Measurements from ENCODE around the gene ABCC11.

Gene ABCC11

DNA sequence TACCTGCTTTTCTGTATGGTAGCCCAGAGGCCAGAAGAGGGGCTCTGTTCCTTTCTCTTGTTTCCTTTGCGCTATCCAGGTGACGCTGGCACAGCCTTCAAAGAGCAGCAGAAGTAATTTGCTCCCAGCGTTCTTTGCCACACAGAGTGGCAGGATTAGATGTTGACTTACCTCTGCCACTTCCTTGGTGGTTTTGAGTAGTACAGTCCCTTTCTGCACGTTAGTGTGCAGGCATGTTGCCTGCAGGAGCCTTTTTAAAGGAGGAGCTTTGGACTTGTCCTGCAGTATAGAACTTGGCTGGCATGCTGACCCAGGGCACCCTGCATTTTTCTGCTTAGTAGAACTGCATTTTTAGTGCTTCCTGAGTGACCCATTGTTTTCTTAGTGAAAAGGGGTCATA is at the start of gene ABCC11:
ABCC11 (minus strand) TSS at position 229 of the 400 bp plus-strand sequence. CDS start 15,618 bp downstream, outside the sequence.
- no peak for DNase-seq

DNA sequence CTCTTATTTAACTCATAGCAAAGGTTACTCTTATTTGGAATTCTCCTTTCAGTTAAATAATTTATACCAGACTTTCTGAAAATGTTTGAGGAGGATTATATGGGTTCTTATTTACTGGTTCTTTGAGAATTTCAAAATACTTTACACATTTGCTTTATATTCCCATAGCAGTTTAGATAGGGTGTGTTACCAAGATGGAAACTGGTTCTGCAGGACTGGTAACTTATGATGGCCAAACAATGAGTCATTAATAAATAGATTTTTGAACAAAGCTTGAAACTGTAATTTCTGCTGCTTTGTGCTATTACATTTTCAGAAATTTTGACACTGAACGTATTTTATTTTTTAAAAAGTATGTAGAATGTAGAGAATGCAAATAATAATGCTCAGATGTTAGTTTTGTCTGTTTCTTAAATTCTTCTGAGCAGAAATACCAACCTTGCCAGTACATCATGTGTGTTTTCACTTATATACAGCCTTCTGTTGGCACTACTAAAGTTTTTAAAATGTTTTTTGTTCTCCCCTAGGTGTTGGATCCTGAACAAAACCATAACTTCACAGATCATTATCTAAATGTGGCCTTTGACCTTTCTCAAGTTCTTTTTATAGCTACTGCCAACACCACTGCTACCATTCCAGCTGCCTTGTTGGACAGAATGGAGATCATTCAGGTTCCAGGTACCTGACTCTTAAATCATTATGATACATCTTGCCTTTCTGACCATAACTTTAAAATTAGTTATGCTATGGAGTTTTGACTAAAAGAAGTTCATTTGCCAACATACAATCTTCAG is 48.3 kb upstream of the ABCC11 start:
- DNase-seq: no peak

DNA sequence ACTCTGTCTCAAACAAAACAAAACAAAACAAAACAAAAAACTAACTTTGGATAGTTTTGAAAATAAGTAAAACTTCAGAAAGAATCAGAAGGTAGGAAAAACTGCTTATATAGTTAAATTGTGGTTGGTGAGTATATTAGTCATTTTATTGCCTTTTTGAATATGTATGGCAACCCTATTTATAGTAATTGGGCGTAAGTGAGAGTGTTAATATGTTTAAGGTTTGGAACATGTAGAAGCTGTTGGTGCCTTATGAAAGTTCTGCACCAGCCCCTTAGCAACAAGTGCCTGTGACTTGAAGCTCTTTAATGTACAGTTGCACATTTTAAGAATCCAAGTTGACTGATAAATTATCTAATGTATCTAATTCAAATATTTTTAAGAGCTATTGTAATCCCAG is 47.4 kb upstream of the ABCC11 start:
- DNase-seq: no peak

DNA sequence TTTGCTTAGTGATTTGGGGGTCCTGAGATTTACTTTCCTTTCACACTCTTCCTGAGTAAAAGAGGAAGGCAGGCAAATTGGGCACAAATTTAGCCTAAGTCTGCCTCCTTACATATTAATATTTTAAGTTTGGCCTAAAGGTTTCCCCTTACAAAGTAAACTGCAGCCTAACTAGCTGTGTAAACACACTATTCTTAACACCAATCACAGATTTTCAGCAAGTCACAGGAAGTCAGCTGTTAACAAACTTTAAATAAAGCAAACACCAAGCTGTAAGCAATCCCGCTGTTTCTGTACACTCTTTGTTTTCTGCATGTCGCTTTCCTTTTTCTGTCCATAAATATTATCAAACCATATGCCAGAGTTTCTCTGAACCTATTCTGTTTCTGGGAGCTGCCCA is 45.1 kb upstream of the ABCC11 start:
- peak; percentile 34 for DNase-seq

DNA sequence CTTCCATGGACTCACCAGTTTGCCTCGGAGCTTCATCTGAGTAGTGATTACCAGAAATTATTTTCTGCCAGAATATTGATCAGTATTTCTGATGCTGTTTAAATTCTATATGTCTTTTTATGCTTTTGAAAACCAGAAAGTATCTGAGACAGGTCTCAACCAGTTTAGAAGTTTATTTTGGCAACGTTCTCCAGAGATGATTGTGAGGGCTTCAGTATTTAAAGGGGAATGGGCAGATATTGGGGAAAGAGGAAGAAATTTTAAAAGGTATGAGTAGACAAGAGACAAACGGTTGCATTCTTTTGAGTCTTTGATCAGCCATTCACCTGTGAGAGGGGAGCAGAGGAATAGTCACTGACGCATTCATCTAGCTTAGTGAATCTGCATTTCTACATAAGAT is 44.4 kb upstream of the ABCC11 start:
- no peak for DNase-seq

DNA sequence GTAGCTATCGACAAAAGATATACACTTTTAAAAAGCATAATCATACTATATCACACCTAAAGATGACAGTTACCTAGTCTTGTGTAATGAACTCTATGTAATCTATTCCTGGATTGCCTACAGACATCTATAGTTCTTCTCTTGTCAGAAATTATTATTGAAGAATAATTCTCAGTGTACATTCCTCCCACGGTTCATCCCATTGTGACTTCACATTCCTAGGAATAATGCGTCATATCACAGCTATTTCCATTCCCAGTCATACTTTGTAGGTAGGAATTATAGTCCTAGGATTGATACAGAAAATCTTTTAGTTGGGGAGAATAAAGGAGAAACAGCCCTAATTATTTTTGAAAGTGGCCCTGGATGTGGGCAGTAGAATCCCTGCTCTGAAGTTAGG is 44.0 kb upstream of the ABCC11 start:
- no peak for DNase-seq

DNA sequence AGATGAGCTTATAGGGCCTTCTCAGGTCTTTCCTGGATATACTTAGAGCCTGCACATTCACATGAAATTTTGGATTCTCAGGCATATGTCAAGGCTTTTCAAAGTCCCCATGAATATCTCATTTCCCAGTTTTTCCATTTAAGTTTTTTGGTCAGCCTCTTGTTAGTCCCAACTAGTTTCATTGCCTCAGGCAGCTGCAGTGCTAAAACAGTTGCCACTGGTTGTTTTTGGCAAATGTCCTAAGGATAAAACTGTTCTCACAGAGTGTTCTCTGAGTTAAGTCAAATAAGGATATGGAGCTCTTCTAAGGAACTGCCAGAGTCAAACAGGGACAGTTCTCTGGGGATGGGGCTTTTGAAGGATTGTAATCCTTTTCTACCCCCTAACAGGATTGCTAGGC is 39.9 kb upstream of the ABCC11 start:
- DNase-seq: no peak

DNA sequence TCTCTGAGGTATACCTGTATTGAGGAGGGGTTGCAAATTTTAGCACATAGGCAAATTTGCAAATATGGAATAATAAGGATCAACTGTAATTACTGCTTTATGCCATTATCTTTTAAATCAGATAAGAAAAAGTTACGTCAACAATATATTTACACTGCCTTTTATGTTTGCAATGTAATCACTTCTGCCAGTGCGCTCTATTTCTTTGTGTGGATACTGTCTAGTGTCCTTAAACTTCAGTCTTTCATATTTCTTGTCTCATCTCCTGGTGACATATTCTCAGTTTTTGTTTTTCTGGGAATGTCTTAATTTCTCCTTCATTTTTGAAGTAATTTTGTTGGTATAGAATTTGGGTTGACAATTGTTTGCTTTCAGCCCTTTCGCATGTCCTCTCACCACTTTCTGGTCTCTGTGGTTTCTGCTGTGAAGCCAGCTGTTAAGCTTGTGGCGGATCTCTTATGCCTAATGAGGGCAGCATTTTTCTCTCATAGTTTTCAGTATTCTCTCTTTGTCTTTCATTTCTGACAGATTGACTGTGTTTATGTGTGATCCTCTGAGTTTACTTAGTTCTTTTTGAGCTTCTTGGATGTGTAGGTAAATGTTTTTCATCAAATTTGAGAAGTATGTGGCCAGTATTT is 37.6 kb upstream of the ABCC11 start:
- DNase-seq: no peak

DNA sequence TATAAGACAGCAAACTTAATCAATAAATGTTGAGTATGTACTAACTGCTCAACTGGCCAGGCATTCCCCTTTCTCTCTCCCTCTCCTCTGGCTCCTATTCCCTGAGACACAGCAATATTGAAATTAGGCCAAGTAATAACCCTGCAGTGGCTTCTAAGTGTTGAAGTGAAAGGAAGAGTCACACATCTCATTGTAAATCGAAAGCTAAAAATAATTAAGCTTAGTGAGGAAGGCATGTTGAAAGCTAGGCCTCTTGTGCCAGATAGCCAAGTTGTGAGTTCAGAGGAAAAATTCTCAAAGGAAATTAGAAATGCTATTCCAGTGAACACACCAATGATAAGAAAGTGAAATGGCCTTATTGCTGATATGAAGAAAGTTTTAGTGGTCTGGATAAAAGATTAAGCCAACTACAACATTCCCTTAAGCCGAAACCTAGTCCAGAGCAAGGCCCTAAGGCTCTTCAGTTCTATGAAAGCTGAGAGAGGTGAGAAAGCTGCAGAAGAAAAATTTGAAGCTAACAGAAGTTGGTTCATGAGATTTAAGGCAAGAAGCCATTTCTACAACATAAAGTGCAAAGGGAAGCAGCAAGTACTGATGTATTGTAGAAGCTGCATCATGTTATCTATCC is 35.4 kb upstream of the ABCC11 start:
- DNase-seq: no peak

DNA sequence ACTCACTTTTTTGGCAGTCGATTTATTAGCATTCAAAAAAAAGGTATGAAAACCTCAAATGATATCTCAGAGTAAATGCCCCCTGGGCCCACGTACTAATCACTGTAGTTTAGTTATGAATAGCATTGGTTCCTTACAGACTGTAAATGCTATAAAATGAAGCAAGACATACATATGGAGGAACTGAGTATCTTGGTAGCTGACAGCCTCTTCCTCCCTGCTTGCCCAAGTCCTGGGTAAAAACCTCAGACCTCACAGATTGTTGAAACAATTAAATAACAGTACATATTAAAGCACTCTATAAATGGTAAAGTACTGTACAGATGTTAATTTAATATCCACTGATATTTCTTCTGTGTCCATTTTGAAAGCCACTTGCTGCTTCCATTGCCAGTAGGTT is 33.2 kb upstream of the ABCC11 start:
- DNase-seq: no peak

DNA sequence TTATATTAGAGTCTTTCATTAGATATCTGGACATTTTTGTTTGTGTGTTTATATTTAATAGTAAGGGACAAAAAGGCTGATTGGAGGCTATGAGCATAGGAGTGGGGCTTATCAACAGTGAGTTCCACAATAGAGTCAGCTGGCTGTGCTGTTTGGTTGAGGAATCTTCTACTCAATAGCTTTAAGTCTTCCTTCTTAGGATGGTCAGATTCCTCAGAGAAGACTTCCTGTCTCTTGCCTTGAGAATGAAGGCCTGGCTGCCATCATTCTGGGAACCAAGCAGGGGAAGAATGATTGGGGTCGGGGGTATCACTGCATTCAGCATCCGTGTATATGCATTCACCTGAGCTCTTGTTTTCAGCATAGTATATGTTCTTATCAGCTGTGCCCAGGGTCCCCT is 31.9 kb upstream of the ABCC11 start:
- DNase-seq: no peak

DNA sequence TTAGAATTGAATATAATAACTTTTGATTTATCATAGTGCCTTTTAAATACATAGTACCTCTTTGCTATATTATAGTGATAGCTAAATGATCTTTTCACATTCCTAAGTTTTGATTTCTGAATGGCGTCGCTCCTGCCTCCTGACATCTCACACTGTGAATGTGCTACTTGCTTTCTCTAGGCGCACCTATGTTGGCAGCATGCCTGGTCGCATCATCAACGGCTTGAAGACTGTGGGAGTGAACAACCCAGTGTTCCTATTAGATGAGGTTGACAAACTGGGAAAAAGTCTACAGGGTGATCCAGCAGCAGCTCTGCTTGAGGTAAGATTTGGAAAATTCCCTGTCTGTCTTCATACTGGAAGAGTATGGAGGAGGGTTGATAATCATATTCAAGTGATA is 29.8 kb upstream of the ABCC11 start:
- no peak for DNase-seq

DNA sequence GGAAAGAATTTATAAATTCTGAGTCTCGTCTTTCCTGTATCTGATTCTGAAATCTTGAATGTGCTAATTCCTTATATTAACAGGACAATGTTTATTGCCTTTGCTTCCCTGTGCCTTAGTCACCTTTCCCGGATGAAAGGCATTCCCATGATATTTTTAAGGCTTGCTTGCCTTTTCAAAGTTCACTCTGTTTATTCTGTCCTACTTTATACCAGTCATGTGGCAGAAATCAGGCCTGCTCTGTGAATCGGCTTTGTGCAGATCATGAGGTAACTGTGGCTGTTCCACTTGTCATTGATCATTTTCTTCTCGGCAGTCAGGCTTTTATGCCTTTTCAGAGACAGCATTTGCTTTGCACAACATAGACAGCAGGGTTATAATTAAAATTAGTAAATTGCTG is 28.8 kb upstream of the ABCC11 start:
- DNase-seq: no peak

DNA sequence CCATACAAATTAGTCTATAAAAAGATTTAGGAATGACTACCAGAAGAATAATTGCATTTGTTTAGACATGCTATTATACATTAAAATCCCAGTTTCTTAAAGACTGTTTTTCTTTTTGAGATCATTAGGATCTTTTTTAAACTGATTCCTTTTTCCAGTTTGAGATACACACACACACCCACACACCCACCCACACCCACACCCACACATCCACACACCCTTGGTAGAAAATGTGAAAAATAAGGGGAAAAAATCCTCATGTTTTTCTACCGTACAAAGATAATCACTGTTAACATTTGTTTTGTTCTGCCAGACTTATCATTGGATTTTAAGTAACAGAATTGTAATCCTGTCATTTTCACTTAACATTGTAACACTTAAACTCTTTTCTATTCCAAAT is 27.1 kb upstream of the ABCC11 start:
- no peak for DNase-seq

DNA sequence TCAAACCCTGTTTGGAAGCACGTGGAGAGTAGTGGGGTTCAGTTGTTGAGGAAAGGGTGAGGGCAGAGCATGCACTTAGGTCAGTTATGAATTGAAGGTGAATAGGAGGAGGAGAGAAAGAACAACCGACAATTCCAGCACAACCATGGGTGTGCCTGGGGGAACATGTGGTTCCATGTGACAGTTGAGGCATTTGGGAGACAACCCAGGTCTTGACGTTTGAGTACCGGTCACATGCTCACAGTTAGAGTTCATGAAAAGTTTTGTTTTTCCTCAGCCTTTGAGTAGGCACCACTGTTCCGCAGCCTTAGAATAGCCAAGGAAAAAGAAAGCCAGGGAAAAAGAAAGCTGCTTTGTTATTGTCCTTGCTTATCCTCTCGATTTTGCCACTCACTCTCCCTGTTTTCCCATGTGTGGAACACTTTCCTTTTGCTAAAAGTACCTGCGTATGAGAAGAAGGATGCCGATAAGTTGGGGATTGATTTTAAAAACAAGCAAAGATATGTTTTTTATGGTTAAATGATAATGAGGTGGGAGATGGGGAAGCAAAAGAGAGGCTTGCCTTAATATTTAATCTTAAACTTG is 25.6 kb upstream of the ABCC11 start:
- DNase-seq: no peak

DNA sequence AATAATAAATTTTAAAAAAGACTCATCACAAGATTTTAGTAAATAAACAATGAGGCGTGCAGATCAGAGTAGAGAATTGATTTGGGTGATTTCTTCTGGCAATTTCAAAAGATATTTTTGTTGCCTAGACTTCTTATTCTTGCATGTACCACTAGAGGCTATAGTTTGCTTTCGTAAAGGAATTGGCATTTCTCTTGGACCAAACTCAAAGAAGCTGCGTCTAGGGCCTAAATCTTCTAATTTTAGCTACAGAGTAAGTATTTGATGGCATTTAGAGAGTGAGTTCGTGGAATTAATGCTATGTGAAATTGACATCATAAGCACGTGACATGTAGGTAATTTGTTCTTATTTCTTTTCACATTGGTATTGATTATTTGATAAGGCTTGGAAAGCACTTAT is 24.4 kb upstream of the ABCC11 start:
- DNase-seq: no peak

DNA sequence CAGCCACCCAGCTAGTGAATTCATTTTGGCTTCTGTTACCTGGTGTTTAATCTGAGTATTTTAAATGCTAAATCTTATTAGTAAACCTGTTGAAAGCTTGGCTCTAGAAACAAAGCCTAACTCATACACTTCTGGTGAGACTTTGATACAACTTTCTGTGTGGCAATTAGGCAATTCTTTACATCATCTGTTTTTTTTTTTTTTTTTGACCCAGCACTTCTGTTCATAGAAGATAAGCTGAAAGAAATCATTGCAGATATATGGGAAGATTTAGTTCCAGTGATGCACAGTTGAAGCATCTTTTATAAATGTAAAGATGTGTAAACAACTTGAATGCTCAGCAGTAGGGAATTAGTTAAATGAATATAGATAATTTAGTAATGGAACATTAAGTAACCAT is 21.7 kb upstream of the ABCC11 start:
- DNase-seq: no peak

DNA sequence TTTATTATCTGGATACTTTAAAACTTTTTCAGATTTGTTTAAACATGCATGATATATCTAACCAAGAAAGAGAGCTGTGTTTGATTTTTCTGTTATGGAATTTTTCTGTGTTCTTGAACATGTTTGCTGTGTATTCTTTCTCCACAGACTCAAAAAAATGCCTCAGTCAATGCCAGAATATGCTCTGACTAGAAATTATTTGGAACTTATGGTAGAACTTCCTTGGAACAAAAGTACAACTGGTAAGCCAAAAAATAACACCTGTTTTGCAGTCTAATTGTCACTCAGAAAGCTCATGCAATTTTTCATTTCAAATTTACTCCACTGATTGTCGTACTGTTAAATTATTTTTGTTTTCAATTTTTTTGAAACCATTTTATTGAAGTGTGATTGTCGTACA is 15.3 kb upstream of the ABCC11 start:
- DNase-seq: no peak

DNA sequence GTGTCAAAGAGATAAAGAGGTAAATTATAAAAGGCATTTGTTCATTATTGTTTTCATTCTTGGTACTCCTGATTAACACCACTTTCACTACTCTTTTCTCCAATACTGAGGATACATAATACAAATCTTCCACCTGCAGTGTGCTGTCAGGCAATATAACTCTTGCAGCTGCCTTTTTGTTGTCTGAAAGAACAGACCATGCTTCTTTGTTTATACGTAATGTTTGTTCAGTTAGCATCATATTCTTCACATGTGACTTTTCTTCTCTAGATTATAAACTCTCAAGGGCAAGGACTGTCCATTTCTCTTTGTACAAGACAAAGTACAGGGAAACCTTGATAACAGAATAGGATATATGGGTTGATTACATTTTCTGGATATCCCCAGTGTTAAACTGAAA is 14.2 kb upstream of the ABCC11 start:
- DNase-seq: no peak

DNA sequence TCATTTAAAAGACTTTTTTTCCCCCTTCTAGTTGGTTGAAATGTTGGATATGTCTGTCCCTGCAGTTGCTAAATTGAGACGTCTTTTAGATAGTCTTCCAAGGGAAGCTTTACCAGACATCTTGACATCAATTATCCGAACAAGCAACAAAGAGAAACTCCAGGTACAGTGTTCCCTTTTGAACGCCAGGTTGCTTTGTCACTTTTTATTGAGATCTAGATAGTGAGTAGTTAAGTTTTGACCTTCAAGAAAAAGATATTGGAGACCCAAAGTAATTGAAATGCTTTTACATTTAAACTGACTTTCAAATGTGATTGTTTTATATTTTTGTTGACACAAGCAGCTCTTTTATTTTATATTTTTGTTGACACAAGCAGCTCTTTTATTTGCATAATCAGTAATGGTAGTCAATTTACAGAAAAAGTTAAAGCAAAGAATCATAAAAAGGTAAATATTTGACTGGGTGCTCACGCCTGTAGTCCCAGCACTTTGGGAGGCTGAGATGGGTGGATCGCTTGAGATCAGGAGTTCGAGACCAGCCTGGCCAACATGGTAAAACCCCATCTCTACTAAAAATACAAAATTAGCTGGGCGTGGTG is 9.3 kb upstream of the ABCC11 start:
- no peak for DNase-seq

DNA sequence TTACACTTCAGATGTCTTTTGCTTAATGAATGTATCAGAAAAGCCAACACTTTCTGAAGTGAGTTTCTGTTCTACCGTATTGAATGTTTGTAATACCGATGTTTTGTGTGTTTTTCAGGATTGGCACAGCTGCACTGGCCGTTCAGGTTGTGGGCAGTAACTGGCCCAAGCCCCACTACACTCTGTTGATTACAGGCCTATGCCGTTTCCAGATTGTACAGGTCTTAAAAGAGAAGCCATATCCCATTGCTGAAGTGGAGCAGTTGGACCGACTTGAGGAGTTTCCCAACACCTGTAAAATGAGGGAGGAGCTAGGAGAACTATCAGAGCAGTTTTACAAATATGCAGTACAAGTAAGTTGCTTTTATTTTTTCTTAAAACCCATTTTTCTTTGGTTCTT is 4.7 kb upstream of the ABCC11 start:
- no peak for DNase-seq

DNA sequence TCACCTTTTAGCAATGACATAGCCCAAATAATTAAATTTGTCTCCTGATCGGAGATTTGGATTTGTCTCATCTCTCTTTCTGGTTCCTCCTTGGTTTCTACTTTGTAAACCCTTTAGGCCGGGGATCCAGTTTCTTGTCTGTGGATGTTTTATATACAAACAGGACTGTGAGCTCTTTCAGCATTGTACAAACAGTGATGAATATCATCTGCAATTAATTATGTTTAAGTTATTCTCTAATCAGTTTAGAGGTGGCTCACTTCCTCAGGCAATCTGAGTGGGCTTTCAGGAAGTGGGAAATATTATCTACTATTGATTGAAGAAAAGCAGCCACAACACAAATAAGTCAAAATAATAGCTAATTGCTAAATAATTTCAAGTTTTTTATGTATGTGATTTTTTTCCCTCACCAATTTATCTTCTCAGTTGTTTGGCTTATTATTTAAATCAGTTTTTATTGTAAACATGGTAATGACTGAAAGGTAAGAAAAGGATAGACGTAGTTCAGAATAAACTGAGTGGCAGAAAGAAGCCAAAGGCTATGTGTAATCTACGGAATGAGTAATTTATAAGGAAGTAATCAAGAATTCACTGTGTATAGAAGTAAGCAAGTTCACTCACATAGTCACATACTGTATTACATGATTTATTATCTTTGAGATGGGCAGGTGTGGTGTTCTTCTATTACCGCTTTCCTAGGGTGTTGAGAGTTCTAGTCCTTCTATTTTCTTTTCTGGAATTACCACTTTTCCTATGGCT is 3.4 kb upstream of the ABCC11 start:
- no peak for DNase-seq

DNA sequence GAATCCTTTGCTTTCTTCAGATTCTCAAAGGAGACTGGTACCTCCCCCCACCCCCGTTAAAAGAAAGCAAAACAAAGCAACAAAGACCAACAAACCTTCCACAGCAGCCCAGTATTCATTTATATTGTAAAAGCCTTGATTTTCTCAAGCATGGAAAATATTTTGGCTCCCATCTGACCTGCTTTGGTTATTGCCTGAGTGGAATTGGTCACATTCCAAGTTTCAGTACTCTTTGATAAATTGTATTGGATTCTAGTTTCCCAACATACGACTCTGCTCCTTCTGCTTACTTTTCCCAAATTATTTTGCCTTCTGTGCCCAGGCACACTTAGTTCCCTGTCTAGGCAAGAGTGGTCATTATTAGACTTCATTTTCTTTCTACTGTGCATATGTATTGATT is 1.3 kb downstream of the ABCC11 start:
- DNase-seq: no peak
